ENCODE data around the gene FAM209A. TPM values are rescaled to one million over a fixed set of nuclear protein-coding genes. Genes with fewer than 3 reads are reported as not detected.
"Not testable (repeated sequence)": the region's sequence is repeated elsewhere in the genome, so short reads cannot be mapped to it uniquely, and the experiment has no call there.

The FAM209A gene
- total and polyA plus RNA-seq, 5 donors: not detected

DNA sequence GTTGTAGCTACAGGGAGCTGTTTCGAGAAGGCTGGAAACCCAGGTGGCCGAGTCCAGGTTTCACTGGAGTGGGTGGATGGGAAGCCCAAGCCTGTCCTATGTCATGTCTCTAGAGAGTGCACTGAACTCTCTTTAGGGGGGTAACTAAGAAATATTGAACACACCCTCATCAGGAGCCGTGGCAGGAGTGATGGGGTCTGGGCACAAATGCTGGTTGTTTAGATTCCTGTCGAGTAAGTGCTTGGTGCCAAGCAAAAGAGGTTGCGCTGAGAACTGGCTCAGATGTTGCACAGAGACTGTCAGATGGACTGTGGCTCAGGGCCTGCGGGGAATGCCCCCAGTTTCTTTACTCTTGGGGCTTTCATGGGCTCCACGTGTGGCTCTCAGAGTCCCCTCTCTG is 7.3 kb upstream of the FAM209A start:
- Histone ChIP-seq H3K4me1 (ENCODE audit: control insufficient read depth, insufficient read depth, low read length) (peaks cover 2% of the 10 kb centered on the region), H3K27ac (ENCODE audit: low read length) (no peak overlapping the region), H3K27me3 (ENCODE audit: control insufficient read depth, insufficient read depth) (no peaks in the 10 kb centered on the region), H3K9me3 (ENCODE audit: control insufficient read depth, low read length) (no peaks in the 10 kb centered on the region), H3K4me3 (ENCODE audit: low read length) (no peak overlapping the region)
- ATAC-seq (no peak), DNase-seq (no peak)
- intact Hi-C loops (cut with DNase I): no loop called here
- WGBS: 92% methylated on average over 7 of the region's 7 CpGs

DNA sequence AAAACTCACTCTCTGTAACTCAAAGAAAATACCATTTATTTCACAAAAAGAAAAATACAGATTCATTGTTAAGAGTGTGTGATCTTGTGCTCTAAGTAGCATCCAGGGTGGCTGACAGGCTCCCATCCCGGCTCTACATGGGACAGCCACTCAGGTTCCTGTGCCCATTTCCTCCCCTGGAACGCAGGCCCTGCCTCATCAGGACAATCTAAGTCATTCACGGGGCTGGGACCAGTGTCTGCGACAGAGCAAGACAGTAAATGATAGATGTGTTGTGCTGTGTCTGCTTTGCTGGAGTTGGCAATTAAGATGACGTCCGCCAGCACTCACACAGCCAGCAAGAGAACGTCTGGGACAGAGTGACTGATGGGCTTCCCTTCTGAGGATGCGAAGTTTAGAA is 6.9 kb upstream of the FAM209A start:
- no peak overlapping the region for H3K4me3 ChIP-seq (ENCODE audit: low read length)
- ATAC-seq: no peak
- H3K27me3 ChIP-seq (ENCODE audit: control insufficient read depth, insufficient read depth): no peaks in the 10 kb centered on the region
- no peaks in the 10 kb centered on the region for H3K9me3 ChIP-seq (ENCODE audit: control insufficient read depth, low read length)
- intact Hi-C loops (cut with DNase I): no loop called here
- no peak overlapping the region for H3K27ac ChIP-seq (ENCODE audit: low read length)
- DNase-seq: no peak
- WGBS: 92% methylated on average over 8 of the region's 8 CpGs
- peaks cover 2% of the 10 kb centered on the region for H3K4me1 ChIP-seq (ENCODE audit: control insufficient read depth, insufficient read depth, low read length)

DNA sequence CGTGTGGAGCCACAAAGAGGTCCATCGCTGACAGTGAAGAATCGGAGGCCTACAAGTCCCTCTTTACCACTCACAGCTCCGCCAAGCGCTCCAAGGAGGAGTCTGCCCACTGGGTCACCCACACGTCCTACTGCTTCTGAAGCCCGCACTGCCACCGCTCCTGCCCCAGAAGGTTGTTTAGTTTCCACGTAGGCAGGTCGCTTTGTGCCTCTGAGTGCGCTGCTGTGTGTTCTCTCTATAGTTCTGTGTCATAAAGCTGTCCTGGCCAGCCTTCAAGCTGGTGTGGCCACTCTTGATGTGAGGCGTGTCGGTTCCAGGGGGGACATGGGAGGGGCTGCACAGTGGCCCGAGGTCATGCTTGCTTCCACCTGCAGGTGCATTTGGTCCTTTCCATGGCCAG is 6.4 kb upstream of the FAM209A start:
- Histone ChIP-seq H3K27me3 (ENCODE audit: control insufficient read depth, insufficient read depth) (no peaks in the 10 kb centered on the region), H3K4me3 (ENCODE audit: low read length) (no peak overlapping the region), H3K27ac (ENCODE audit: low read length) (no peak overlapping the region), H3K9me3 (ENCODE audit: control insufficient read depth, low read length) (no peaks in the 10 kb centered on the region), H3K4me1 (ENCODE audit: control insufficient read depth, insufficient read depth, low read length) (peaks cover 2% of the 10 kb centered on the region)
- ATAC-seq (no peak), DNase-seq (no peak)
- intact Hi-C loops (cut with DNase I): no loop called here
- WGBS: 95% methylated on average over 14 of the region's 14 CpGs

DNA sequence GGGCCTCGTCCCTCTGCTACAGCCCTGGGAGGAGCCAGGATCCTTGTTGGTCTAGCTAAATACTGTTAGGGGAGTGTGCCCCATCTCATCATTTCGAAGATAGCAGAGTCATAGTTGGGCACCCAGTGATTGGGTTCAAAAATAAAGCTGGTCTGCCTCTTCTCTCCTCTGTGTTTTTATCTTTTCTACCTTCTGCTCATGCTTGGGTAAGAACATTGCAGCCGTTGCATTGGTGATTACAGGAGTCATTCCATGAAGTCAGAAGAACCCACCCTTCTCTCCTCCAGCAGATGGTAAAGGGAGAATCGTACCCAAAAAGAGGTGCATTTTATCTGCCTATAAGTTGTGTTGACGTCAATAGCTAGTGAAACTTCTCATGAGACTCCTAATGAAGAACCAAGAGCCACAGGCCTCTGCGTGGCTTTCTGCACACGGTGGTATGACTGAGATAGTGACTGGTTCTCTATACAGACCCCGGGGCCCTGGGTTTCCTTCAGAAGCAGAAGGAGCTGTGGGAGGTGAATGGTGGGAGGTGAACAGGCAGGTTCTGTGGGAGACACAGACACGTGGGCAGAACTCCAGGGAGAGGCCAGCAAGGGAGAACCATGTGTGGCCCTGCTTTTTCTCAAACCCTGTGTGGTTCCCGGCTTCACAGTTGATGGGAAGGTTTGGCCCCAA is 5.7 kb upstream of the FAM209A start:
- ATAC-seq (no peak), DNase-seq (no peak)
- Histone ChIP-seq H3K4me1 (ENCODE audit: control insufficient read depth, insufficient read depth, low read length) (peaks cover 2% of the 10 kb centered on the region), H3K27ac (ENCODE audit: low read length) (no peak overlapping the region), H3K4me3 (ENCODE audit: low read length) (no peak overlapping the region), H3K9me3 (ENCODE audit: control insufficient read depth, low read length) (no peaks in the 10 kb centered on the region), H3K27me3 (ENCODE audit: control insufficient read depth, insufficient read depth) (no peaks in the 10 kb centered on the region)
- intact Hi-C loops (cut with DNase I): no loop called here
- WGBS: 95% methylated on average over 10 of the region's 10 CpGs

DNA sequence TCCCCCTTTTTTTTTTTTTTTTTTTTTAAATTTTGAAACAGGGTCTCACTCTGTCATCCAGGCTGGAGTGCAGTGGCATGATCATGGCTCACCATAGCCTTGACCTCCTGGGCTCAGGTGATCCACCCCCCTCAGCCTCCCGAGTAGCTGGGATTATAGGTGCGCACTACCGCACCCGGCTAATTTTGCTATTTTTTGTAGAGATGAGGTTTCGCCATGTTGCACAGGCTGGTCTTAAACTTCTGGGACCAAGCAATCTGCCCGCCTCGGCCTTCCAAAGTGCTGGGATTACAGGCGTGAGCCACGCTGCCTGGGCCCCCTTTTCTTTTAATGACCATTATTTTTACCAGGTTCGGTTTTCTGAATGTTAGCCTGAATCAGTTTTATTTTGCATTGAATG is 5.0 kb upstream of the FAM209A start:
- 99% methylated on average over 10 of the region's 10 CpGs for WGBS
- no peak for ATAC-seq
- intact Hi-C loops (cut with DNase I): no loop called here
- Histone ChIP-seq H3K27me3 (ENCODE audit: control insufficient read depth, insufficient read depth) (no peaks in the 10 kb centered on the region), H3K9me3 (ENCODE audit: control insufficient read depth, low read length) (no peaks in the 10 kb centered on the region), H3K4me3 (ENCODE audit: low read length) (no peak overlapping the region), H3K27ac (ENCODE audit: low read length) (no peak overlapping the region), H3K4me1 (ENCODE audit: control insufficient read depth, insufficient read depth, low read length) (peaks cover 2% of the 10 kb centered on the region)
- DNase-seq: no peak

DNA sequence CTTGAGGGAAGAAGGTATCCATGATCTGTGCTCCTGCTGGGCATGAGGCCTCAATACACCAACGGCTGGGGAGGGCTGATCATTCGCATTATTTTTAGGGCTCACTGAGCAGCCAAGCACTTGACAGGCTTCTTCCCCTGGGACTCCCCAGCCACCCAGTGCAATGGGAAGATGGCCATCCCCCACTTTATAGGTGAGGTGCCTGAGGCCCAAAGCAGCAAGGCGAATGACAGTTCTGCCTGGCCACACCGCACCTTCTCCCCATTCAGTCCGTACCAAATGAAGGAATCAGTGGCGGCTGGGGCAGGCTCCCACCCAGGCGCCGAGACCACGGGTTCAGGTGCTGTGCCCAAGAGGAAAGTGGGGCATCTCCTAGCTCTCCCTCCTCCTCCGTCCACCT is 4.4 kb upstream of the FAM209A start:
- peaks cover 2% of the 10 kb centered on the region for H3K4me1 ChIP-seq (ENCODE audit: control insufficient read depth, insufficient read depth, low read length)
- H3K9me3 ChIP-seq (ENCODE audit: control insufficient read depth, low read length): no peaks in the 10 kb centered on the region
- H3K27ac ChIP-seq (ENCODE audit: low read length): no peak overlapping the region
- no peaks in the 10 kb centered on the region for H3K27me3 ChIP-seq (ENCODE audit: control insufficient read depth, insufficient read depth)
- intact Hi-C loops (cut with DNase I): no loop called here
- no peak for DNase-seq
- WGBS: 98% methylated on average over 10 of the region's 10 CpGs
- ATAC-seq: no peak
- H3K4me3 ChIP-seq (ENCODE audit: low read length): no peak overlapping the region

DNA sequence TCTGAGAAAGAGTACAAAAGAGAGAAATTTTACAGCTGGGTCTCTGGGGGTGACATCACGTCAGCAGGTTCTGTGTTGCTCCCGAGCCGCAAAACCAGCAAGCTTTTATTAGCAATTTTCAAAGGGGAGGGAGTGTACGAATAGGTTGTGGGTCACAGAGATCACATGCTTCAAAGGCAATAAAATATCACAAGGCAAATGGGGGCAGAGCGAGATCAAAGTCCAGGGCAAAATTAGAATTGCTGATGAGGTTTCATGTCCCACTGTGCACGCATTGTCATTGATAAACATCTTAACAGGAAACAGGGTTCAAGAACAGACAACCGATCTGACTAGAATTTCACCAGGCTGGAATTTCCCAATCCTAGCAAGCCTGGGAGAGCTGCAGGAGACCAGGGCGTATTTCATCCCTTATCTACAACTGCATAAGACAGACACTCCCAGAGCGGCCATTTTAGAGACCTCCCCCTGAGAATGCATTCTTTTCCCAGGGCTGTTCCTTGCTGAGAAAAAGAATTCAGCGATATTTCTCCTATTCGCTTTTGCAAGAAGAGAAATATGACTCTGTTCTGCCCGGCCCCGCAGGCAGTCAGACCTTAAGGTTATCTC is 3.7 kb upstream of the FAM209A start:
- H3K9me3 ChIP-seq (ENCODE audit: control insufficient read depth, low read length); DNase-seq; intact Hi-C loops (cut with DNase I); H3K4me1 ChIP-seq (ENCODE audit: control insufficient read depth, insufficient read depth, low read length); H3K27me3 ChIP-seq (ENCODE audit: control insufficient read depth, insufficient read depth); ATAC-seq; H3K27ac ChIP-seq (ENCODE audit: low read length); H3K4me3 ChIP-seq (ENCODE audit: low read length): not testable (repeated sequence)
- WGBS: 93% methylated on average over 13 of the region's 13 CpGs

DNA sequence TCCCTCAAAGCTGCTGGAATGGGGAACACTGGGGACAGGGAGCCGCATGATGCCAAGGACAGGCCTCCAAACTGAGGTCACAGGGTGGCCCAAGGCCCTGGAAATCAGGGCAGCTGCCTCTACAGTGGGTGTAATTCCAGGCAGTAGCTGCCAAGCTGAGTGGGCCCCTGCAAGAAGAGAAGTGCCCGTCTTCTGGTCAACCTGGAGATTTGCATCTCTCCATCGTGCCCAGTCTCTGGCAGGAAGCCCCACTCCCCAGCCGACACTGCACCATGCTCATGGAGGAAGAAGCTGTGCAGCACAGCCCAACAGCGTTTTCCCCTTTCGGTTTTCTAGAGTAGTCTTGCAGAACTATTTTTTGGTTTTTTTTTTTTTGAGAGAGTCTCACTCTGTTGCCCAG is 2.2 kb upstream of the FAM209A start:
- H3K27ac ChIP-seq (ENCODE audit: low read length): no peak overlapping the region
- no peaks in the 10 kb centered on the region for H3K4me1 ChIP-seq (ENCODE audit: control insufficient read depth, insufficient read depth, low read length)
- intact Hi-C loops (cut with DNase I): no loop called here
- H3K9me3 ChIP-seq (ENCODE audit: control insufficient read depth, low read length): no peaks in the 10 kb centered on the region
- WGBS: 87% methylated on average over 6 of the region's 6 CpGs
- no peaks in the 10 kb centered on the region for H3K27me3 ChIP-seq (ENCODE audit: control insufficient read depth, insufficient read depth)
- no peak overlapping the region for H3K4me3 ChIP-seq (ENCODE audit: low read length)
- ATAC-seq (no peak), DNase-seq (no peak)

DNA sequence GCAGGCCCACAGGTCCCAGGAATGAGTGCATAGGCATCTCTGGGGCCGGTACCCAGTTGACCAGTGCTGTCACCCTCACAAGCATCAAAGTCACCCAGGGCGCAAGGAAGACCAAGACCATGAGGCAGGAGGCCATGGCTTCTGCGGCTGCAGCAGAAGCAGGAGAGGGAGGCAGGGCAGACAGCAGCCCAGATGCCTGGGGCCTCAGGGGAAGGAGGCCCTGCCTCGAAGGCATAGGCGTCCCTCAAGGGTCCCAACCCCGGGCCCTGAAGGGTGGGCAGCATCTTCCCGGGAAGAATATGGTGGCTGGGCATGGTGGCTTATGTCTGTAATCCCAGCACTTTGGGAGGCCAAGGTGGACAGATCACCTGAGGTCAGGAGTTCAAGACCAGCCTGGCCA is 3.0 kb downstream of the FAM209A start:
- no peaks in the 10 kb centered on the region for H3K9me3 ChIP-seq (ENCODE audit: control insufficient read depth, low read length)
- no peaks in the 10 kb centered on the region for H3K4me1 ChIP-seq (ENCODE audit: control insufficient read depth, insufficient read depth, low read length)
- 95% methylated on average over 7 of the region's 7 CpGs for WGBS
- DNase-seq (no peak), ATAC-seq (no peak)
- H3K27me3 ChIP-seq (ENCODE audit: control insufficient read depth, insufficient read depth): no peaks in the 10 kb centered on the region
- no peak overlapping the region for H3K27ac ChIP-seq (ENCODE audit: low read length)
- intact Hi-C loops (cut with DNase I): no loop called here
- H3K4me3 ChIP-seq (ENCODE audit: low read length): no peak overlapping the region

DNA sequence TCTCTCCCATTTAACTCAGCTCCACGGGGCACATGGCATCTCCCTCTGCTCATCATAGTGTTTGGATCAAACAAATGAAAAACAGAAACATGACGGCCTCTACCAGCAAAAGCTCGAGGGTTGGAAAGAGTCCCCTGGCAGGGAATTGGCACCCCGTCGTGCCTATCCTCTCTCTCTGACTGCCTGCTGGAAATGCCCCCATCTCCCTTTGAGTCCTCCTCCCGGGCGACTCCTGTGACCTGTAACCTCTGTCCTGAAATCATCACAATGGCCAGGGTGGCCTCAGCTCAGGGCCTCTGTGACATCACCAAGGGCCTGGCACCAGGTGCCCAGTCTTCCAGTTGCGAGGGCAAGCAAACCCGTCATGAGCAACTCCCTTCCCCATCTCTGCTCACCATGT is 8.4 kb downstream of the FAM209A start, which contains the start of gene FAM209B:
FAM209B (plus strand) TSS at position 301 of the 400 bp plus-strand sequence; CDS start at position 397, 96 bp downstream.
- 86% methylated on average over 9 of the region's 9 CpGs for WGBS
- H3K4me3 ChIP-seq (ENCODE audit: low read length); H3K4me1 ChIP-seq (ENCODE audit: control insufficient read depth, insufficient read depth, low read length); H3K9me3 ChIP-seq (ENCODE audit: control insufficient read depth, low read length); ATAC-seq; intact Hi-C loops (cut with DNase I); DNase-seq; H3K27ac ChIP-seq (ENCODE audit: low read length); H3K27me3 ChIP-seq (ENCODE audit: control insufficient read depth, insufficient read depth): not testable (repeated sequence)

DNA sequence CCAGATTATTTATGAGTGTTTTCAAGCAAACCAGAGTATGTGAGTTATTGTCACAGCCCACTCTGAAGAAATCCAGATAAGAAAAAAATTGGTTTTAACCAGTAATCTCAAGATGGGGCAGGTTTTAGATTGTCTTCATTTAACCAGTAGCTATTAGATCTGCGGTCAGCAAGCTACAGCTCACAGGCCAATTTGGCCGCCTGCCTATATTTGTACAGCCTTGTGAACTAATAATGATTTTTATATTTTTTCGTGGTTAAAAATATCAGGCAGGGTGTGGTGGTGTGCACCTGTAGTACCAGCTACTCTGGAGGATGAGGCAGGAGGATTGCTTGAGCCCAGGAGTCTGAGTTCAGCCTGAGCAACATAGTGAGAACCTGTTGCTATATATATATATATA is 13.5 kb downstream of the FAM209A start:
- ATAC-seq: no peak
- no peak overlapping the region for H3K27ac ChIP-seq (ENCODE audit: low read length)
- WGBS: 68% methylated on average over 3 of the region's 3 CpGs

More for the DNA sequence above, 13.5 kb downstream of the FAM209A start:
- no peak for DNase-seq
- no peaks in the 10 kb centered on the region for H3K27me3 ChIP-seq (ENCODE audit: control insufficient read depth, insufficient read depth)
- H3K4me1 ChIP-seq (ENCODE audit: control insufficient read depth, insufficient read depth, low read length): no peaks in the 10 kb centered on the region
- H3K9me3 ChIP-seq (ENCODE audit: control insufficient read depth, low read length): no peaks in the 10 kb centered on the region
- intact Hi-C loops (cut with DNase I): no loop called here
- H3K4me3 ChIP-seq (ENCODE audit: low read length): no peak overlapping the region

Measured in right cardiac atrium (tissue), 5 donors.